HG03575 (cell line): ENCODE measurements around the gene HS3ST4.

Source experiments
- ATAC-seq: cut with Tn5 transposase; IDR thresholded peaks from one replicate; pipeline ENCODE4 v1.9.1; 2021; ENCODE audit not compliant: unreplicated experiment, insufficient number of reproducible peaks, low FRiP score; ENCODE audit errors: extremely low read depth

HS3ST4 gene

DNA sequence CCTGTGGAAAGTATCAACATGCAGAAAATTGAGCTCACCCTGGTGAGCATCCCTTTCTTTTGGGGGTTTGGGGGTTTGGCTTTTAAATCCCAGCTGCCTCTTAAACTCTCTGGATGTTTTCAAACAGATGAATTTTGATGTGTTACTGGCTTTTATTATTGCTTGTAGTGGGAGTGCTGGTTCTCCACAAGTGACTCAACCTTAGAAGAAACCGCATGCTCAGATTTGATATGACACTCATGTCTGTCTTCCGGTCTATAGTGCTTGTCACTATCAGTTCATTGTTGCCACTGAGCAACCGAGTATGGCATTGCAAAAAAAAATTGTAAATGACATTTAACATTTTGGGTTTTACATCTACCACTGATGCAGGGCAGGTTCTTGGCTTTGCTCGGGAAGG lies 104.5 kb downstream of the HS3ST4 start:
- no peak for ATAC-seq

DNA sequence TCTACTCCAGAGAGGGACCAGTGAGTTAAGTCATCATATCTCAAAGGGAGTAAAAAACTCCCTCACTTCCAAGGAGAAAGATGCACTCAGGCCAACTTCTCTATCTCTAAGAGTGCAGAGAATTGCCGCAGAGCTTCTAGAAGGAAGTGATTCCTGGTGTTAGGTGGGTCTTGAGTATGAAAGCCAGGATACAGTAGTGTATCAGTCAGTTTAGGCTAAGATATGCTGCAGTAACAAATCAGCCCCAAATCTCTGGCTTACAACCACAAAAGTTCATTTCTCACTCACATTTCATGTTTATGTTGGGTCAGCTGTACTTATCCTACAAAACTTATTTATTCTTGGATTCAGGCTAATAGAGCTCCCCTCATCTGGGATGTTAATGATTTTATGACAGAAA lies 106.3 kb downstream of the HS3ST4 start:
- ATAC-seq, result no peak

DNA sequence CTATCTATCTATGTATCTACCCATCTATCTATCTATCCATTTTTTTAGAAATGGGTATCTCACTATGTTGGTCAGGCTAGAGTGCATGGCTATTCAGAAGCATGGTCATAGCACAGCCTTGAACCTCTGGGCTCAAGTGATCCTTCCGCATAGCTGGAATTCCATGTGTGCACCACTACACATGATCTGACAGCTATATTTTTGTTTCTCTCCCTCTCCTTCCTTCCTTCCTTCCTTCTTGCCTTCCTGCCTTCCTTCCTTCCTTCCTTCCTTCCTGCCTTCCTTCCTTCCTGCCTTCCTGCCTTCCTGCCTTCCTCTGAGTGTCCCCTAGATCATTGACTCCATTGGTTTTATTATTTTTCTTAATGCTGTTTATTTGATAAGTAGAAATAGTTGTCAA lies 108.1 kb downstream of the HS3ST4 start:
- no peak for ATAC-seq

- ATAC-seq, result no peak
These were observed 120.5 kb downstream of the HS3ST4 start for GRCh38 chr16:25812215-25812614.

- ATAC-seq, result no peak
These were observed 125.5 kb downstream of the HS3ST4 start for GRCh38 chr16:25817295-25817694.

DNA sequence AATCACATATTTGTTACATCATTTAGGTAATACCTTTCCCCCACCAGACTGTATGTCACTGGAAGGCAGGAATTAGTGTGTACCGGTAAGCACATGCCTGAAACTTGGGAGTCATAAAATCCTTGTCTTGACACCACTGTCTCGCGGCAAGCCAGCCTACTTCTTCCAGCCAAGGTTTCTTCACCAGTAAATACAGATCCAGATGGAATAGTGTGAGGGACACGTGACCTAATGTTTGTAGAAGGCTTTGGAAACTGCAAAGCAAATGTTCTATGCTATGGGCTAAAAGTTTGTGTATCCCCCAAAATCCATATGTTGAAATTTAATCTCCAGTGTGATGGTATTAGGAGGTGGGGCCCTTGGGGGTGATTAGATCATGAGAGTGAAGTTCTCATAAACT lies 126.1 kb downstream of the HS3ST4 start:
- ATAC-seq, result no peak

DNA sequence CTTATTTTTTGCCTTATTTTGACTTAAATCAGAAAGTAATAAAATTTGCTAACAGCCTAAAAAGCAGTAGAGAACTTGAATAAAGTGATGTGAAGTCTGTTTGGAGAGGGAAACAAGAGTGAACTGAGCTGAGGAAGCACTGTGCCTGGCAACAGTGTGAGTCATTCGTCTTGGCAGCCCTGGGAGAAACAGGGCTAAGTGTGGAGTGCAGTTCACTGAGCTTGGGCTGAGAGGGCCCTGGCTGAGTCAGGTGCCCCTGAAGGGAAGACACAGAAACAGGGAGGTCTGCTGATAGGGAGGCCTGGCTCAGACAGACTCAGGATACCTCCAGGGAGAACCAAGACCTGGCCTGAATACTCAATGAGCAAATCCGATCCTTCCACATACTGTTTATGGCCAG lies 132.1 kb downstream of the HS3ST4 start:
- ATAC-seq, result no peak

- ATAC-seq, result no peak
These were observed 135.9 kb downstream of the HS3ST4 start for GRCh38 chr16:25827709-25828108.

- ATAC-seq, result no peak
These were observed 136.8 kb downstream of the HS3ST4 start for GRCh38 chr16:25828510-25828909.

DNA sequence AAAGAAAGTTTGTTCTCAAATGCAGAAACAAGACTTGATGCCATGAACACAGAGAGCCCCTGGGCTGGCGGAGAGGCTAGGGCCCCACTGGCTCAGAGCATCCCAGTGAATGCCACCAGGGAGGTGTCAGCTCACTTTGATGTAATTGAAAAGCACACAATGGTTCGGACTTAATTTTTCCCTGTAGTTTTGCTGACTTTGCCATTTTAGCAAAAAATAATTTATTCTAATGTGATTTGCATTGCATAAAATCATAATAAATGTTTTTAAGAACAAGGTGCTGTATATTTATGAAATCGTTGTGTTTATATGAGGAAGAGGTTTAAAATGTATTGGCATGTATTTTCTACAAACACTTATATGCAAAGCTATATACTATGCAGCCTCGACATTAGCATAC lies 140.5 kb downstream of the HS3ST4 start:
- no peak for ATAC-seq

DNA sequence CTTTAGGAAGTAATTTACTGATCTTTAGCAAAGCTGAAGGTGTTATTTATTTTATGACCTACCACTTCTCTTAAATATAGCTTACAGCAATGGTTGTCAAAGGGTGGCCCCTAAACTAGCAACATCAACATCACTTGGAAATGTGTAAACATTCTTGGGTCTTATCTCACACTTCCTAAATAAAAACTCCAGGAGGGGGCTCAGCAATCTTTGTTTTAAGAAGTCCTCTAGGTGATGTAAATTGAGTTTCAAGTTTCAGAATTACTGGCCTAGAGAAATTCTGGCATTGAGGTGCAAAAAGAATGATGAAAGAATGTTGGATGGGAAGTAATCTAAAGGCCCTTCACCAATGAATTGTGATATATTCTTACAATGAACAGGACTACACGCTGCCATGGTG lies 142.3 kb downstream of the HS3ST4 start:
- ATAC-seq, result no peak

- ATAC-seq, result no peak
These were observed 143.4 kb downstream of the HS3ST4 start for GRCh38 chr16:25835126-25835525.

- no peak for ATAC-seq
These were observed 147.0 kb downstream of the HS3ST4 start for GRCh38 chr16:25838724-25839186.

DNA sequence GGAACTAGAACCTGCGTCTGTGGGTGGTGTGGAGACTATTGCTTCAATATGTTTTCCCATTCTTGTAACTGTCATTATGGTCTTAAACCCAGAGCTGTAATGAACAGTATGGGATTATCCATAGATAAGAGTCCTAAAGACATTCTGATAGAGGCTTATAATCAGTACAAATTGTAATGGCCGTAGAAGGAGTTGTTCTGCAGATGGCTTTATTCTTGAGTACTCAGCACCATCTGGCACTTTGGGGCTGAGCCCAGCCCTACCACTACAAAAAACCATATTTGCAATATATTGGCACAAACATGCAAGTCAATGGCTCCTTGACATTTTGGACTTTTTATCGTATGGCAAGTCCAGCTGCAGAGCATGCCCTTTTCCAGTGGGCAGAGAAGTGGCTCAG lies 150.0 kb downstream of the HS3ST4 start:
- ATAC-seq, result no peak

DNA sequence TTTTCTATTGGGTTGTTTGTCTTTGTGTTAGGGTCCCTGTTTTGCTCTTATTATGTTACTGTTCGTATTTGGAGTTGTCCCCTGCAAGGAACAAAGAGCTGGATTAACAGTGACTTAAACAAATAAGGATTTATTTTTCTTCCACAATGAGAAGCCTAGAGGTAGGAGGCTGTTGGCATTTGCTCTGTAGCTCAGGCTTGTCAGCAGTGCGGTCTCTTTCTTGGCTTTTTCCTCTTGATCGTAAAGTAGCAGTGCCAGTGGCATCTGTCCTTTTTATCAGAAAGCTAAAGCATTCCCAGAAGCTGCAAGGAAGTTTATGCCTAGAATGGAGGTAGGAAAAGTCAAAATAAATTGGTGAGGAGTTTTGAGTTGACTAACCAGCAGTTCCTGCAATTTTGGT lies 154.1 kb downstream of the HS3ST4 start:
- no peak for ATAC-seq

- no peak for ATAC-seq
These were observed 162.4 kb downstream of the HS3ST4 start for GRCh38 chr16:25854141-25854540.

DNA sequence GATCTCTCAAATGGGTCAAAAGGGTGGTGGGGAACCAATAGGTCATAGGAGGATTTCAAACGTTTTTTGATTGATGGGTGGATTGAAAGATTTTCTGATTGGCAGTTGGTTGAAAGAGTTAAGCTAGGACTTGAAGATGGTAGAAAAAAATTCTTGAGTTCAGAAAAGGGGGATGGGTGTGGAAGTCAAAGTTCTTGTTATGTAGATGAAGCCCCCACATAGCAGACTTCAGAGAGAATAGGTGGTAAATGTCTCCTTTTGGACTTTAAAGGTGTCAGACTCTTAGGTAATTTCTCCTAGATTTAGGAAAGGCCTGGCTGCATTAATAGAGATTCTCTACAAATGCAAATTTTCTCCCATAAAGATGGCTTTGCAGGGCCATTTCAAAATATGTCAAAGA lies 163.3 kb downstream of the HS3ST4 start:
- ATAC-seq, result no peak

- no peak for ATAC-seq
These were observed 164.1 kb downstream of the HS3ST4 start for GRCh38 chr16:25855818-25856217.

DNA sequence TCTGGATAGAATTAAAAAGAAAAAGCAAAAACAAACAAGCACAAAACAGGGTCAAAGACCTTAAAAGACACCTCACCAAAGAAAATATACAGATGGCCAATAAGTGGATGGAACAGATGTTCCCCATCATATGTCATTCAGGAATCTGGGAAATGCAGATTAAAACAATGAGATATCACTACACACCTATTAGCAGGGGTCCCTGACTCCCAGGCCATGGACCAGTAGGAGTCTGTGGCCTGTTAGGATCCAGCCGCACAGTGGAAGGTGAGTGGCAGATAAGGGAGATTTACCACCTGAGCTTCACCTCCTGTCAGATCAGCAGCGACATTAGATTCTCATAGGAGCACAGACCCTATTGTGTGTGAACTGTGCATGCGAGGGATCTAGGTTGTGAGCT lies 167.9 kb downstream of the HS3ST4 start:
- no peak for ATAC-seq

- ATAC-seq, result no peak
These were observed 175.3 kb downstream of the HS3ST4 start for GRCh38 chr16:25867041-25867440.

DNA sequence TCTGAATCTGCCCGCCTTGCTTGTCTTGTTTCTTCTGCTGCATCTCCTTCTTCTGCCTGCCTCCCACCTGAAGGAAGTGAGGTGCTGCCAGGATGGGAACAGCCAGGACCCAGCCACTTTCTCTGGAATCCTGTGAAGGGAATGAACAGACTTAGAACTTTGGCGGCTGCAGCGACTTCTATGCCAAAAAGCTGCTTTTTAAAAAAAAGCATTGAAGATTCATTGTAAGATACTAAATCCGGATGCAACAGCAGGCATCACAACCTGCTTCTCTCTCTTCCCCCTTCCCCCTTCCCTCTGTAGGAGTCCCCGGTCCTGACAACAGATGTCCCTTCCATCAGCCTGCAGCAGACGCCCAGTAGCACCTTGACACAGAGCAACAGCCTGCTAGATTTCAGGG lies 176.3 kb downstream of the HS3ST4 start:
- ATAC-seq, result no peak
